ENCODE measurements around the gene RHBDL1.

The RHBDL1 gene

DNA sequence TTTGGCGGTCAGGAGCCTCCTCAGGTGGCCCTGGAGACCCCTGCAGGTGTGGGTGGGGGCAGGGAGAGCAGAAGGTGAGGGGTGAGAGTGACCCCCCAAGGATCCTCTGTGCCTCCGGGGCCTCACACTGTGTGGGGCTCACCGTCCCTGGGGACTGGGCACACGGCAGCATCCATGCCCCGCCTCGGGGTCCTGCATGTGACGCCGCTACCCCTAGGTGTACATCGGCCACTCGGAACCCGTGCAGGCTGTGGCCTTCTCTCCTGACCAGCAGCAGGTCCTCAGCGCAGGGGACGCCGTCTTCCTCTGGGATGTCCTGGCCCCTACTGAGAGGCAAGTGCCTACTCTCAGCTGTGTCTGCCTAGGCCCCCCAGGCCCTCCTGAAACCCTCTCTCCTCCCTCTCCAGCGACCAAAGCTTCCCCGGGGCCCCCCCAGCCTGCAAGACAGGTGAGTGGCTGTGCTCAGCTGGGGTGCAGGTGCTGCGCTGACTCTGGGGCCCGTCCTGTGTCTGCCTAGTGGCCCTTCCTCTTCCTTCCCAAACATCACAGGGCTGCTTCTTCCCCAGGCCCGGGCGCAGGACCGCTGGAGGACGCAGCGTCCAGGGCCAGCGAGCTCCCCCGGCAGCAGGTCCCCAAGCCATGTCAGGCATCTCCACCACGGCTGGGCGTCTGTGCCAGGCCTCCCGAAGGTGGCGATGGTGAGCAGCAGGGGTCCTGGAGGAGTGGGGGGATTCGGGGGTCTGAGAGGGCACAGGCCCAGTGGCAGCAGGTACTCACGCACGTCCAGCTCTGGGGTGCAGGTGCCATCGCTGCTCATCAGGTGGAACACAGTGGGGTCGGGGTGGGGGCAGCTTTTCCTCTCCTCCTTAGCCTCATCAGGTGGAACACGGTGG is 16.5 kb upstream of the RHBDL1 start:
- no peak for FAIRE-seq

DNA sequence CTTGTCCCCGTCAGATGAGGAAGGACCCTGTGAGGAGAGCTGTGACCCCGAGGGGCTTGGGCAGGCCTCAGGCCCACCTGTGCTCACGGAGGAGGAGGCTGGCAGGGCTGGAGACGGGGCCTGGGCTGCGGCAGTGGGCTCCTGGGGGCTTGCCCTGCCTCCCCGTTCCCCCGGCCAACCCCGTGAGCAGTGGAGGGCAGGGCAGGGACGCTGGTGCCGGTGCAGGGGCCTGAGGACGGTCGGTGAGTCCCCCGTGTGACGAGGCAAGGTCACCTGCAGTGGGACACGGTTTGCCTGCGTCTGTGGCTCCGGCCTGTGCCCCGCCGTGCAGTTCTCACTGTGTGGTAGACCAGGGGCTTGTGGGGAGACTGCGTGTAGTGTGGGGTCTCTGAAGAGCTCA is 15.9 kb upstream of the RHBDL1 start:
- FAIRE-seq, result no peak

DNA sequence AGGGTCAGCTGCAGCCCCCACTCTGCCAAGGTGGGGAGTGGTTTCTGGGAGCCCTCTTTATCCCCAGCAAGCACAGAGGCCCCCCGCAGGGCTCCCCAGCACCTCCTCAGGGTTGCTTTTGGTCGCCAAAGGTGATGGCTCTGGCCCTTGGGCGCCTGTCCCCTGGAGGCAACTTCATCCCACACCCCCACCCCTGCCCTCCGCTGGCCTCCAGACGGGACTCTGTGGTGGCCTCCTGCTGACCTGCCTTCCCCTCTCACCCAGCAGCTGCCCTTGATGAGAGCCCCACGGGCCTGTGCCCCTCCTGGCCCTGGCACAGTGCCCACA is 15.4 kb upstream of the RHBDL1 start:
- no peak for FAIRE-seq

DNA sequence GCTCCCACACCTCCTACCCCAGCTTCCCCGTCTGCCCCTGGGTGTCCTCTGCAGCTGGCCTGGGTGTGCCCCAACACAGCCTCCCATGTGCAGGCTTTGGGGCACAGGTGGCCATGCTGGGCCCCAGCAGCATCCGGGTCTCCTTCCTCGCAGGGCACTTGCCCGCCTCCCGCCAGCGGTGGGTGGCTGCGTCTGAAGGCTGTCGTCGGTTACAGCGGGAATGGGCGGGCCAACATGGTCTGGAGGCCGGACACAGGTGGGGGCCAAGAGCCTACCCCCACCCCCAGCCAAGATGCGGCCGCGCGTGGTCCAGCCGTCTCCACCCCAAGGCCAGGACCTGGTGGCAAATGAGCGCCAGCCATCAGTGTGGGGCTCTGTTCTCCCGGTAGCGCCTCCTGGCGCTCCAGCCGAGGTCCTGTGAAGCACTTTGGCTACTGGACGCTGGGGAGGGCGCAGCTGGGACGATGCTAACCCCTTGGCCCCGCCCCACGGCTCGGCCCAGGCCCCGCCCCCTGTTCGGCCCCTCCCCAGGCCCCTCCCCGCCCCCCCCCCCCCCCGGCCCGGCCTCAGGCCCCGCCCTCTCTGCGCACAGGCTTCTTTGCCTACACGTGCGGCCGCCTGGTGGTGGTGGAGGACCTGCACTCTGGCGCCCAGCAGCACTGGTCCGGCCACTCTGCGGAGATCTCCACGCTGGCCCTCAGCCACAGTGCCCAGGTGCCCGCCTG is 14.8 kb upstream of the RHBDL1 start:
- no peak for FAIRE-seq

DNA sequence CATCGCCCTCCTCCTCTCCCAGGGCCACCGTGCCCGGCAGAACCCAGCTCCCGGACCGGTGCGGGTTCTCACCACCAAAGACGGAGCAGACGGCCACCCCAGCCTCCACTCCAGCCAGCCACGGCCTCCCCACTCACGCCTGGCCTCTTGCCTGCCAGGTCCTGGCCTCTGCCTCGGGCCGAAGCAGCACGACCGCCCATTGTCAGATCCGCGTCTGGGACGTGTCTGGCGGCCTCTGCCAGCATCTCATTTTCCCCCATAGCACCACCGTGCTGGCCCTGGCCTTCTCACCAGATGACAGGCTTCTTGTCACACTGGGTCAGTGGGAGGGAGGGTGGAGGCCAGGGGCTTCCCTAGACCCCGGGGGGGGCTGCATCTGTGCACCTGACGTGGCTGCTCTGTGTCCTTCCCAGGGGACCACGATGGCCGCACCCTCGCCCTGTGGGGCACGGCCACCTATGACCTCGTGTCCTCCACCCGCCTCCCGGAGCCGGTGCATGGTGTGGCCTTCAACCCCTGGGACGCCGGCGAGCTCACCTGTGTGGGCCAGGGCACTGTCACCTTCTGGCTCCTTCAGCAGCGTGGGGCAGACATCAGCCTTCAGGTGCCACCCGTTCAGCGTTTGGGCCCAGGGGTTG is 14.2 kb upstream of the RHBDL1 start:
- no peak for FAIRE-seq

DNA sequence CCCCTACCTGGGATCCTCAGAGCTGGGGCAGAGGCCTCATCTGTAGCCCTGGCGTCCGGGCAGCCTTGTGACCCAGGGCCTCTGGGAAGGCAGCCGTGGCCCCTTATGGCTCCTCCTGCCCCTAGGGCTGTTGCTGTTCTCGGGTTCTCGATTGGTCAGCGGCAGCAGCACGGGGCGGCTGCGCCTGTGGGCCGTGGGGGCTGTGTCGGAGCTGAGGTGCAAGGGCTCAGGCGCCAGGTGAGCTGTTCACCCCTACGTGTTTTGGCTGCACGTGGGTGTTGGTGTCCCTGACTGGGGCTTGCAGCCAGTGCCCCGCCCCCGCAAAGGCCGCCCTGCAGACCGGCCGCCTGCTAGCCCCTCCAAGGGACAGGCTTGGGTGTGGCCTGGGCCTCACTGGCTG is 13.4 kb upstream of the RHBDL1 start:
- FAIRE-seq, result no peak

DNA sequence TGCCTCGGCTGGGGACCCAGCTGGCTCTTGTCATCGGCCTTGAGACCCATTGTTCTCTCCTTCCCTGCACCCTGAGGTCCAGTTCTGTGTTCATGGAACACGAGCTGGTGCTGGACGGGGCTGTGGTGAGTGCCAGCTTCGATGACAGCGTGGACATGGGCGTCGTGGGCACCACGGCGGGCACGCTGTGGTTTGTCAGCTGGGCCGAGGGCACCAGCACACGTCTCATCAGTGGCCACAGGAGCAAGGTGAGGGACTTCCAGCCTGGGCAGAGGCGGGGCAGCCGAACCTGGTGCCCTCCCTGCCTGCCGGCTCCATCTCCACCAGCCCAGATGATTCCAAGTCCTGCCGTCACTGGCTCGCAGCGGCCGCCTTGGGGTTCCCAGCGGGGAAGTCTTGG is 12.9 kb upstream of the RHBDL1 start:
- FAIRE-seq, result no peak

DNA sequence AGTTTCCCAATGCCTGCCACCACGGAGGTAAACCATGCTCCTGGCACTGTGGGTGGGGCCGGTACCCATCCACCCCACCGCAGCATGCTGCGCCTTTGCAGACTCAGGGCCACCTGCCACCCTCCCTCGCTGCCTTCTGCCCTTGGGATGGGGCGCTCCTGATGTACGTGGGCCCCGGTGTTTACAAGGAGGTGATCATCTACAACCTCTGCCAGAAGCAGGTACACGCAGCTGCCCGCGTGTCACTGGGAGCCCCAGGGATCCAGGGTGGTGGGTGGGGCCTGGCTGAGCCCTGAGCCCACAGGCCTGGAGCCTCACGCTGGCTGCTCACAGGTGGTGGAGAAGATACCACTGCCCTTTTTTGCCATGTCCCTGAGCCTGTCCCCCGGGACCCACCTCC is 8.9 kb upstream of the RHBDL1 start:
- no peak for FAIRE-seq

DNA sequence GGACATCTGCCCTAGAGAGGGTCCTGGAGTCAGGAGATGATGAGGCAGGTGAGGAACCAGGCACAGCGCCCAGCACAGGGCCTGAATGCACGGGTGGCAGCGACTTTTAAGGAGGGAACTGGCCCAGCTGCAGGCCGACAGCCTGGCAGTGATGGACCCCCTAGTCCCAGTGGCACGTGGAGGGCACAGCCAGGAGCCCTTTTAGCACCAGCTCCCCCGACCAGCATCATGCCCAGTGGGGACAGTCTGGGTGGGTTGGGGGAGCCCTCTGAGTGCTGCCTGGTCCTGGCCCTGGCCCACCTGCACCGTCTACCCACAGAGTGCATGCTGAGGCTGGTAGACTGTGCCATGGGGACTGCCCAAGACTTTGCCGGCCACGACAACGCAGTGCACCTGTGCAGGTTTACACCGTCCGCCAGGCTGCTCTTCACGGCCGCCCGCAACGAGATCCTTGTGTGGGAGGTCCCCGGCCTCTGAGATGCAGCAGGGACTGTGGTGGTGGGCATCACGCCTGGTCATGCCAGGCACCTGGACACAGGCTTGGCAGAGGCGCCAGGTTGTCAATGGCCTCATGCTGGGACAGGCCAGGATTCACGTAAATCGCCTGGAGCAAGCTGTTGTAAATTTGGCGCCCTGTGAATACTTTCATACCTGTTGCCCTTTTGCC is 8.2 kb upstream of the RHBDL1 start:
- FAIRE-seq, result no peak

DNA sequence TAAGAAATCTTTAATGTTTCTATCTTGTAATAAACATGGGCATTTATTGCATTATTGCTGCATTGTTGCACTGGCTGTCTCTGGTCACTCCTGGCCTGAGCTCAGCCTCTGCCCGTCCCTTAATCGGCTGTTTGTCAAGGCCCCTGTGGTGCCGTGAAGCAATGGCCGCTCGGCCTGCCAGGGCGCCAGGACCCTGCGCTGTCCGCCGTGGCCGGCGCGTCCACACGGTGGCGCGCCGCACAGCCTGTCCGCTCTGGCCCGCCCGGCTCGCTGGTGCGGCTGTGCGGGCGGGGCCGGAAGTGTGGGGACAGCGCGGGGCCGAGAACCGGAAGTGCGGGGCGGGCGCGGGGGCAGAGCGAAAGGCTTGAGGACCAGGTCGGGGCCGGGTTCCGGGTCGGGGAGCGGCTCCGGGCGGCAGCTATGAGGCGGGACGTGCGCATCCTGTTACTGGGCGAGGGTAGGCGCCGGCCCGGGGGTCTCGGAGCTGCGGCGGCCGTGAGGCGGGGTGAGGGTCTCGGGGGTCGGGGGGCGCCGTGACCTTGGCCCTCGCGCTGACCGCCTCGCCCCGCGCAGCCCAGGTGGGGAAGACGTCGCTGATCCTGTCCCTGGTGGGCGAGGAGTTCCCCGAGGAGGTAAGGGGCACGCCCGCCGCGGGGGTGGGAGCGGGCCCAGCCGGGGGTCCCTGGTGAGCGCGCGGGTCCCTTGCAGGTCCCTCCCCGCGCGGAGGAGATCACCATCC is 7.5 kb upstream of the RHBDL1 start, which contains the start of gene RHOT2:
RHOT2 (plus strand) TSS at position 353 of the 739 bp plus-strand sequence; CDS start at position 421, 68 bp downstream.
- FAIRE-seq, result no peak

DNA sequence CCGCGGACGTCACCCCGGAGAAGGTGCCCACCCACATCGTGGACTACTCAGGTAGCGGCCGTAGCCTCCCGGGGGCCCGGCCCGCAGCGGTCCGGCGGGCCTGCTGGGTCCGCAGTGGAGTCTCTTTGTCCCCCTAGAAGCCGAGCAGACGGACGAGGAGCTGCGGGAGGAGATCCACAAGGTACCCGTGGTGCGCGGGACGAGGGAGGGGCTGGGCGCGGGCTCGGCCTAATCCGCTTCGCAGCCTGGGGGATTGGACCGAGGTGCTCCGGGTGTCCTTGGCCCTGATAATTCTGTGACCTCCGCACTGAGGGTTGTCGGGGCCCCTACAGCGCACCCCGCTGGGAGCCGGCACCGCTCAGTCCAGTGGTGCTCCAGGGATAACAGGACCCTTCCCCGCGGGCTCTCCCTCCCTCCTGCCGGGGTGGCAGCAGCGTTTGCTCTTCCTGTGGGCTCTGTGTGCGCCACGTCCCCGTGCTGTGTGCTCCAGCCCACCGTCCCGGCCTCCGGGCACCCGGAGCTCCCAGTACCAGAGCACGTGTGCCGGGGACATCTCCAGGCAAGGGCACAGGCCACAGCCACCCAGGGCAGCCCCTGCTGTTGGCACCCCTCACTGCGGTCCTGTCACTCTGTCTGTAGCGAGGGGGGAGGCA is 6.8 kb upstream of the RHBDL1 start:
- FAIRE-seq, result no peak

DNA sequence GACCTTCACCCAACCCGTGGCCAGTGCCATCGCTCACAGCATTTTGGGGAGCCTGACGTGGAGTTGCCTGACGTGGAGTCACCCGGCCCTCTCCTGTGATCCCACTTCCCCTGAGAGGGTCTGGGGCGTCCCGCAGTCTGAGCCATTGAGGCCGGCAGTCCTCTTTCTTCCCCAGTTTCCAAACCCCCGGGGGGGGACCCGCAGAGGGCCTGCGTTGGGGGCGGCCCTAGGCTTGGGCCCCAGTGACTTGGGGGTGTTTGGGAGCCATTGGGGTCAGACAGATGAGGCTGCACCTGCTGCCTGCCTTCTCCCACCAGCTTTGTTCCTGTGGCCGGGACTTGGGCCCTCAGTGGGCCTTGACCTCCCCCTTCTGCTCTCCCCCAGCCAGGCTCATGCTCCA is 5.8 kb upstream of the RHBDL1 start:
- FAIRE-seq, result no peak

DNA sequence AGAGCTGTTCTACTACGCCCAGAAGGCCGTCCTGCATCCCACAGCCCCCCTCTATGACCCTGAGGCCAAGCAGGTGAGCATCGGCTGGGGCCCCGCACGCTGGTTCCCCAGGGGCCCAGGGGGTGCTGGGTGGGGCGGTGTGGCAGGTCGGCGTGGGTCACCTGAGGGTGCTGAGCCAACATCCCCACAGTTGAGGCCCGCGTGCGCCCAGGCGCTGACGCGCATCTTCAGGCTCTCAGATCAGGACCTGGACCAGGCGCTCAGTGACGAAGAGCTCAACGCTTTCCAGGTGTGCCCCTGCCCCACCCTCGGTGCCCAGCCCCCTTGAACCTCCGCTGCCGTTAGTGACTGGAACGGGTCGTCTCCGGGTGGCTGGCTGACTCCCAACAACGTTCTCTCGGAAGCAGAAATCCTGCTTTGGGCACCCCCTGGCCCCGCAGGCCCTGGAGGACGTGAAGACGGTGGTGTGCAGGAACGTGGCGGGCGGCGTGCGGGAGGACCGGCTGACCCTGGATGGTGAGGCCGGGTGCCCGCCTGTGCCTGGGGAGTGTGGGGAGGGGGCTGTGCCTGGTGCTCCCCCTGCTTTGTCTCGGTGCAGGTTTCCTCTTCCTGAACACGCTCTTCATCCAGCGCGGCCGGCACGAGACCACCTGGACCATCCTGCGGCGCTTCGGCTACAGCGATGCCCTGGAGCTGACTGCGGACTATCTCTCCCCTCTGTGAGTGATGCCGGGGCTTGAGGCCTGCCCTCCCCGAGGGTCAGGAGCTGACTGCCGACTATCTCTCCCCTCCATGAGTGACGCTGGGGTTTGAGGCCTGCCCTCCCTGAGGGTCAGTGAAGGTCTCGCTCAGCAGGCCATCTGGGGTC is 4.8 kb upstream of the RHBDL1 start:
- FAIRE-seq, result no peak

DNA sequence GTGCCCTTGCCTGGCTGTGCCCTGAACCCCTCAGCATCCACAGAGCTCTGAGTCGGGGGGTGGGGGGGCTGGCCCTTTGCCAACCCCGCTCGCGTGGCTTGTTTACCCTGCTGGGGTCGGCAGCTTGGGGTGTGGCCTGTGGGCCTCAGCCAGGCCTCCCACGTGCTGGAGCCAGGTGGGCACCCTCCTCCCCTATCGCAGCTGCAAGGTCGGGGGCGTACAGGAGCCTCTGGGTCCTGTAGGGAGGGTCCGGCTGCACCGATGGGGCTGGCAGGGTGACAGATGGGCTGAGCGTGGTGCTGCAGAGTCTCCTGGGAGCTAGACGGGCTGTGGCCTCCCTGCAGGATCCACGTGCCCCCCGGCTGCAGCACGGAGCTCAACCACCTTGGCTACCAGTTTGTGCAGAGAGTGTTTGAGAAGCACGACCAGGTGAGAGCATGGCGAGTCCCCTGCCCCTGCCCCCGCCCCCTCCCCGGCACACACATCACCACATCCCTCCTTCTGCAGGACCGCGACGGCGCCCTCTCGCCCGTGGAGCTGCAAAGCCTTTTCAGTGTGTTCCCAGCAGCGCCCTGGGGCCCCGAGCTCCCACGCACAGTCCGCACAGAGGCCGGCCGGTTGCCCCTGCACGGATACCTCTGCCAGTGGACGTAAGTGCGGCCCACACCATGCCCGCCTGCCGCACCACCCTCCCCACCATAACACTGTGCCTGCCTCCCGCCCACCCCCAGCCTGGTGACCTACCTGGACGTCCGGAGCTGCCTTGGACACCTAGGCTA is 3.9 kb upstream of the RHBDL1 start:
- FAIRE-seq, result no peak

DNA sequence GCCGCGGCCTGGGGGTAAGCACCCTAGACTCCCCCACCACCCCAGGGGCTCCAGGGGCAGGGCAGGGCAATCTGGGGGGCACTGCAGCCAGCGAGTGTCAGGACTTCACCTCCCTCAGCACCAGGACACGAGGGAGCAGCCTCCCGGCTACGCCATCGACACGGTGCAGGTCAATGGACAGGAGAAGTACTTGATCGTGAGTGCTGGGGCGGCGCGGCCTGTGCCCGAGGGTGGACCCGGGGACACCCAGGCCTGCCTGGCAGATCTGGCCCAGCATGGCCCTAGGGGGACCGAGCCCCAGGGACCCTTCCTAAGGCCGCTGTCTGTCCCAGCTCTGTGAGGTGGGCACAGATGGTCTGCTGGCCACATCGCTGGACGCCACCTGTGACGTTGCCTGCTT is 3.1 kb upstream of the RHBDL1 start:
- no peak for FAIRE-seq

DNA sequence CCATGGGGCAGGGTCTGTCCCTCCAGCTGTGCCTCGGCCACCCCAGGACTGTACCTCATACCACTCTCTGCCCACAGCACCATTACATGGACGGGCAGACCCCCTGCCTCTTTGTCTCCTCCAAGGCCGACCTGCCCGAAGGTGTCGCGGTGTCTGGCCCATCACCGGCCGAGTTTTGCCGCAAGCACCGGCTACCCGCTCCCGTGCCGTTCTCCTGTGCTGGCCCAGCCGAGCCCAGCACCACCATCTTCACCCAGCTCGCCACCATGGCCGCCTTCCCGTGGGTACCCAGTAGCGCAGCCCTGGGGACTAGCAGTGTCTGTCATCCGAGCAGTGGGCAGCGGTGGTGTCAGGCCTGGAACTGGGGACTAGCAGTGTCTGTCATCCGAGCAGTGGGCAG is 2.6 kb upstream of the RHBDL1 start:
- FAIRE-seq, result no peak

DNA sequence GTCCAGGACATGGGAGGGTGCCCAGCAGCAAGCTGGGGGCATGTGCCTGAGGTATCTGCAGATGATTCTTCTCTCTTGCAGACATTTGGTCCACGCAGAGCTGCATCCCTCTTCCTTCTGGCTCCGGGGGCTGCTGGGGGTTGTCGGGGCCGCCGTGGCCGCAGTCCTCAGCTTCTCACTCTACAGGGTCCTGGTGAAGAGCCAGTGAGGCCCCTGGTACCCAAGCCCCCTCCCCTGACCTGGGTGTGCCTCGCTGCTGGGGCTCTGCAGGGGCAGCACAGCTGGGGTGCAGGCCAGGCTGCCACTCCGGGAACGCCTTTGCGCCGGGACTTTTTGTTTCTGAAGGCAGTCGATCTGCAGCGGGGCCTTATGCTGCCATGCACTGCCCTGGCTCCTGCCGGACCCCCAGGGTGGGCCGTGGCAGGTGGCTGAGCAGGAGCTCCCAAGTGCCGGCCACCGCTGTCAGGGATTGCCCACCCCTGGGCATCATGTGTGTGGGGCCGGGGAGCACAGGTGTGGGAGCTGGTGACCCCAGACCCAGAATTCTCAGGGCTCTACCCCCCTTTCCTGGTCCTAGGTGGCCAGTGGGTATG is 2.0 kb upstream of the RHBDL1 start:
- no peak for FAIRE-seq

DNA sequence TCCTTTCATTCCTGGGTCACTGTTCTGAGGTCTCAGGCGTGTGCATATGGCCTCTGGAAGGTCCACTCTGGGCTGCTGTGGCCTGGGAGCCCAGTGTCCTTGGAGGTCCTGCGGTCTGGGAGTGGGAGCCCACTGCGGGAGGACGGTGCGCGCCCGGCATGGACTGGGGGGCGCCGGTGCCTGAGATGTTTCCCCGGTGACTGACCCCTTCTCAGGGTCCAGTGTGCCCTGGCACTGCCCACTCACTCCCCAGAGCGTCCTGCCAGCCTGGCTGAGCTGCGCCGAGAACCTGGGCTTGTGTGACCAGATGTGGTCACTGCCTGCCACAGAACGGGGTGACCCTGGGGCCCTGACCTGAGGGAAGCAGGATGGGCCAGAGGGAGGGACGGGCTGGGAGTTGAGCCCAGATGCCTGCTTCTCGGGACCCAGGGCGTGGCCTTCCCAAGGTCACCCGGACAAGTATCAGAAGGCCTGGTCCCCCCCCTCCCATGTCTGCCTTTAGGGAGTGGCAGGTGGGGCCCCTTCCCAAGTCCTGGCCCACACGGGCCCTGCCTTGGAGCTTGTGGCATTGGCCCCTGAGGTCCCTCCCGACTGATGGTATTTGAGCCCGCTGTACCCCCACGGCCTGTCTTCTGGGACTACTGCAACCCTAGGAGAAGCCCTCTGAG is 1.1 kb upstream of the RHBDL1 start:
- no peak for FAIRE-seq

DNA sequence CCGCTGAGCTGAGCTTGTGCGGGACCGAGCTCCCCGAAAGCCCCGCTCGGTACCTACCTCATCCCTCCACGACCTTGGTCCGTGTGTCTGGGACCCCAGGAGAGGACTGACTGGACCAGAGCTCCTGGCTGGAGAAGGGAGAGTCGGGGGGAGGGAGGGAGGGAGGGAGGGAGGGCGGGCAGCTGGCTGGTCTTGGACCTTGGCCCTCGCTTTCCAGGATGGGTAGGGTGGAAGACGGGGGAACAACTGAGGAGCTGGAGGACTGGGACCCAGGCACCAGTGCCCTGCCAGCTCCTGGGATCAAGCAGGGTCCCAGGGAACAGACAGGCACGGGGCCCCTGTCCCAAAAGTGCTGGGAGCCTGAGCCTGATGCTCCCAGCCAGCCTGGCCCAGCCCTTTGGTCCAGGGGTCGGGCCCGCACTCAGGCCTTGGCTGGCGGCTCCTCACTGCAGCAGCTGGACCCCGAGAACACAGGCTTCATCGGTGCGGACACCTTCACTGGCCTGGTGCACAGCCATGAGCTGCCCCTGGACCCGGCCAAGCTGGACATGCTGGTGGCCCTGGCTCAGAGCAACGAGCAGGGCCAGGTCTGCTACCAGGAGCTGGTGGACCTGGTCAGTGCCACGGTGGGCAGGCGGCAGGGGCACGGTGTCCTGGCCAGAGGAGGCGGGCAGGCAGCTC is 553 bp downstream of the RHBDL1 start:
- no peak for FAIRE-seq

Data from A204.1 (cell line).